Sigmoid colon (tissue), 4 donors: Measurements from ENCODE around the gene DLK2.
A peak's percentile ranks its signal among the peaks of the same experiment; 100 is the strongest.

Source experiments
- EP300 ChIP-seq, 4 donors: sonication (generic); formaldehyde crosslinking; IDR thresholded peaks; one replicate each; pipeline ENCODE4 v1.6.1; 2017; ENCODE audit warnings: antibody characterized with exemption in 4 of 4
- POLR2A ChIP-seq, 2 donors: fragments of 450-650 bp; IDR thresholded peaks; one replicate each; pipeline ENCODE4 v1.6.1; 2016; ENCODE audit warnings: antibody characterized with exemption in 2 of 2, mild to moderate bottlenecking in 2 of 2, moderate library complexity in 2 of 2
- POLR2AphosphoS5 ChIP-seq, 4 donors: sonication (generic); formaldehyde crosslinking; IDR thresholded peaks; one replicate each; pipeline ENCODE4 v1.6.1; 2017; ENCODE audit warnings: antibody characterized with exemption in 4 of 4
- TF ChIP-seq, protein P1 (sequence below), 4 experiments: fragments of 450-650 bp in 3 of 4; fragments of 200-600 bp in 1 of 4; IDR thresholded peaks; one replicate each; pipeline ENCODE4 v1.5.1; 2016 to 2019; ENCODE audit warnings: antibody characterized with exemption in 4 of 4, mild to moderate bottlenecking in 3 of 4, moderate library complexity in 2 of 4

DNA sequence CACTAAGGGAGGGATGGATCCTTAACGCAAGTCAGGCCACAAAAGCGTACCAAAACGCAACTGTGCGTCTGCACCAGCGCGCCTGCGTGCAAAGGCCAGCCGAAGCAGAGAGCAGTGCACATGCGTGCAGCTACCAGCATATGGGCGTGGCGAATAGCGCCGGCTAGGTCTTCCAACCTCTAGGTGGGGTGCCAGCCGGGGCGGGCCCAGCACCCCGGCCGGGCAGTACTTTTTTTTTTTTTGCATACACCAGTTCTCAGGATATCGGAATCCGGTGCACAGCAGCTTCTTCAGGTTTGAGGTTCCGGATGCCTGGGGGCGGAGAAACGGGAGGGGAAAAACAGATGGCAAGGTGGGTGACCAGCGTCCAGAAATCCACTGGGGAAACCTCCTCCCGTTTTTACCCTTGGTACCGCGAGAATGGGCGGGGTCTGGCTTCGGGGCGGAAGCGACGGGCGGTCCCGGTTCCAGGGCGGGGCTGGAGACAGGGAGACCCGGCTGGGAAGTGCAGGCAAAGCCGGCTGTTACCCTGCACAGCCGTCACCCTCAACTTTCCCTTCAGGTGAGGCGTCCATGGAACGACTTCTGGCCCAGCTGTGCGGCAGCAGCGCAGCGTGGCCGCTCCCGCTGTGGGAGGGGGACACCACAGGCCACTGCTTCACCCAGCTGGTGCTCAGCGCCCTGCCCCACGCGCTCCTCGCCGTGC is 27.8 kb downstream of the DLK2 start, which contains the start of gene ABCC10:
- TF ChIP-seq POLR2A (IDR thresholded peaks at IDR 0.05) (peak; percentile 9 to 34), EP300 (IDR thresholded peaks at IDR 0.05) (peak in 1 of 4 donors; percentile 14), POLR2AphosphoS5 (IDR thresholded peaks at IDR 0.05) (peak; percentile 62 to 77 (median 64))
- TF ChIP-seq, protein P1, sequence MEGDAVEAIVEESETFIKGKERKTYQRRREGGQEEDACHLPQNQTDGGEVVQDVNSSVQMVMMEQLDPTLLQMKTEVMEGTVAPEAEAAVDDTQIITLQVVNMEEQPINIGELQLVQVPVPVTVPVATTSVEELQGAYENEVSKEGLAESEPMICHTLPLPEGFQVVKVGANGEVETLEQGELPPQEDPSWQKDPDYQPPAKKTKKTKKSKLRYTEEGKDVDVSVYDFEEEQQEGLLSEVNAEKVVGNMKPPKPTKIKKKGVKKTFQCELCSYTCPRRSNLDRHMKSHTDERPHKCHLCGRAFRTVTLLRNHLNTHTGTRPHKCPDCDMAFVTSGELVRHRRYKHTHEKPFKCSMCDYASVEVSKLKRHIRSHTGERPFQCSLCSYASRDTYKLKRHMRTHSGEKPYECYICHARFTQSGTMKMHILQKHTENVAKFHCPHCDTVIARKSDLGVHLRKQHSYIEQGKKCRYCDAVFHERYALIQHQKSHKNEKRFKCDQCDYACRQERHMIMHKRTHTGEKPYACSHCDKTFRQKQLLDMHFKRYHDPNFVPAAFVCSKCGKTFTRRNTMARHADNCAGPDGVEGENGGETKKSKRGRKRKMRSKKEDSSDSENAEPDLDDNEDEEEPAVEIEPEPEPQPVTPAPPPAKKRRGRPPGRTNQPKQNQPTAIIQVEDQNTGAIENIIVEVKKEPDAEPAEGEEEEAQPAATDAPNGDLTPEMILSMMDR (IDR thresholded peaks at IDR 0.05) = peak in 3 of 4 experiments; percentile 5 to 30 (median 28)
